Osteoblast (primary cell): ENCODE results near the gene BUD23. TPM values are rescaled to one million over a fixed set of nuclear protein-coding genes. Genes with fewer than 3 reads are reported as not detected.

ENCODE experiments used
- DNase-seq: peaks from one replicate; pipeline ENCODE4 v3.0.0; 2011; ENCODE audit warnings: low spot score, mixed read lengths; ENCODE audit not compliant: insufficient read length; ENCODE audit errors: missing footprints
- H2AFZ ChIP-seq: 2 replicates; pipeline ENCODE4 v1.6.0; 2011; ENCODE audit warnings: mild to moderate bottlenecking, low read length
- H3K27ac ChIP-seq: 2 replicates; pipeline ENCODE4 v1.5.1; 2011; ENCODE audit warnings: mild to moderate bottlenecking, low read depth, low read length, moderate library complexity
- H3K27me3 ChIP-seq: 2 replicates; pipeline ENCODE4 v1.6.0; 2012; ENCODE audit warnings: mild to moderate bottlenecking, control low read depth, inconsistent platforms, low read length, moderate library complexity; ENCODE audit not compliant: insufficient read depth
- H3K36me3 ChIP-seq: 2 replicates; pipeline ENCODE4 v1.5.1; 2011; ENCODE audit warnings: mild to moderate bottlenecking, low read length, control low read depth, moderate library complexity; ENCODE audit not compliant: insufficient read depth
- H3K4me1 ChIP-seq: 2 replicates; pipeline ENCODE4 v1.5.1; 2011; ENCODE audit warnings: mild to moderate bottlenecking, low read length, control low read depth, moderate library complexity; ENCODE audit not compliant: insufficient read depth
- H3K4me2 ChIP-seq: 2 replicates; pipeline ENCODE4 v1.6.0; 2011; ENCODE audit warnings: mild to moderate bottlenecking, low read length; ENCODE audit not compliant: insufficient read depth
- H3K4me3 ChIP-seq: fragments of 200-600 bp; sonication (generic); 3 replicates; pipeline ENCODE4 v1.5.1; 2012; ENCODE audit warnings: mild to moderate bottlenecking, low read length, inconsistent platforms; ENCODE audit not compliant: insufficient read depth
- H3K79me2 ChIP-seq: 2 replicates; pipeline ENCODE4 v1.6.0; 2012; ENCODE audit warnings: mild to moderate bottlenecking, low read length, control low read depth, inconsistent platforms; ENCODE audit not compliant: insufficient read depth
- H3K9me3 ChIP-seq: 2 replicates; pipeline ENCODE4 v1.5.1; 2011; ENCODE audit warnings: low read depth, low read length, control low read depth
- H4K20me1 ChIP-seq: 2 replicates; pipeline ENCODE4 v1.6.0; 2012; ENCODE audit warnings: mild to moderate bottlenecking, low read length, control low read depth; ENCODE audit not compliant: insufficient read depth
- CTCF ChIP-seq: IDR thresholded peaks from 2 replicates; pipeline ENCODE4 v1.5.1; 2011; ENCODE audit warnings: mild to moderate bottlenecking, low read depth, low read length, moderate library complexity; ENCODE audit errors: extremely low read depth
- total RNA-seq: library from RNA; depleted of rRNA; stranded (reverse); fragments of >200 nt; gene quantifications from 2 replicates; pipeline ENCODE4 v1.2.3, GENCODE V29; 2012

BUD23 gene
- total RNA-seq, 1 donor = 36.9 TPM

- peaks cover 10% of the 10 kb centered on the region for H4K20me1 ChIP-seq
These were observed 7.2 kb downstream of the BUD23 start for GRCh38 chr7:73690646-73691045.

GRCh38 chr7:73696372-73696771 is 13.0 kb downstream of the BUD23 start:
- H3K36me3 ChIP-seq = peaks cover 79% of the 10 kb centered on the region
- no peak overlapping the region for H3K27ac ChIP-seq

More at GRCh38 chr7:73690646-73691045, 7.2 kb downstream of the BUD23 start:
- H3K4me2 ChIP-seq = no peak overlapping the region
- no peak overlapping the region for H2AFZ ChIP-seq
- peak; percentile 52 for DNase-seq
- H3K27me3 ChIP-seq = no peaks in the 10 kb centered on the region
- H3K79me2 ChIP-seq = peaks cover 27% of the 10 kb centered on the region
- H3K9me3 ChIP-seq = no peaks in the 10 kb centered on the region
- TF ChIP-seq CTCF = no peak
- H3K4me3 ChIP-seq = no peak overlapping the region
- no peak overlapping the region for H3K27ac ChIP-seq
- H3K36me3 ChIP-seq = peaks cover 64% of the 10 kb centered on the region
- no peaks in the 10 kb centered on the region for H3K4me1 ChIP-seq

GRCh38 chr7:73698410-73698809 is 15.0 kb downstream of the BUD23 start:
- Histone ChIP-seq H3K4me3 (no peak overlapping the region), H2AFZ (no peak overlapping the region), H3K27me3 (no peaks in the 10 kb centered on the region), H4K20me1 (peaks cover 17% of the 10 kb centered on the region), H3K4me2 (no peak overlapping the region), H3K79me2 (peaks cover 3% of the 10 kb centered on the region), H3K4me1 (no peaks in the 10 kb centered on the region), H3K27ac (no peak overlapping the region), H3K36me3 (peaks cover 81% of the 10 kb centered on the region), H3K9me3 (no peaks in the 10 kb centered on the region)
- peak; percentile 46 for DNase-seq
- no peak for TF ChIP-seq CTCF

More at GRCh38 chr7:73696372-73696771, 13.0 kb downstream of the BUD23 start:
- Histone ChIP-seq H3K4me1 (no peaks in the 10 kb centered on the region), H2AFZ (no peak overlapping the region), H3K9me3 (no peaks in the 10 kb centered on the region), H3K4me2 (no peak overlapping the region), H3K27me3 (no peaks in the 10 kb centered on the region), H3K79me2 (no peaks in the 10 kb centered on the region), H4K20me1 (peaks cover 12% of the 10 kb centered on the region), H3K4me3 (no peak overlapping the region)
- TF ChIP-seq CTCF = no peak
- DNase-seq = peak; percentile 73

- Histone ChIP-seq H3K4me2 (no peak overlapping the region), H3K9me3 (no peaks in the 10 kb centered on the region), H3K27ac (no peak overlapping the region), H2AFZ (no peak overlapping the region), H3K4me1 (peaks cover 2% of the 10 kb centered on the region), H4K20me1 (peaks cover 24% of the 10 kb centered on the region), H3K79me2 (peaks cover 9% of the 10 kb centered on the region), H3K27me3 (no peaks in the 10 kb centered on the region), H3K4me3 (no peak overlapping the region), H3K36me3 (peaks cover 79% of the 10 kb centered on the region)
- TF ChIP-seq CTCF = no peak
- peak; percentile 82 for DNase-seq
These were observed 16.1 kb downstream of the BUD23 start for GRCh38 chr7:73699370-73700068.
